GM12878 (cell line): ENCODE results near the gene ZNRF3. TPM values are rescaled to one million over a fixed set of nuclear protein-coding genes. Genes with fewer than 3 reads are reported as not detected.

Source experiments
- CREB1 ChIP-seq: IDR thresholded peaks from 2 replicates; pipeline ENCODE4 v1.6.1; 2012; ENCODE audit warnings: low read depth, mild to moderate bottlenecking, inconsistent platforms
- HDAC6 ChIP-seq: fragments of 200-600 bp; sonication (generic); IDR thresholded peaks from one replicate; pipeline ENCODE4 v1.8.0; 2017; ENCODE audit warnings: antibody characterized with exemption; ENCODE audit not compliant: unreplicated experiment
- IKZF2 ChIP-seq, 2 experiments: fragments of 450-650 bp; IDR thresholded peaks; 2 replicates each; pipeline ENCODE4 v1.6.1; 2017; ENCODE audit warnings: mild to moderate bottlenecking in 2 of 2, moderate library complexity in 2 of 2
- LARP7 ChIP-seq: fragments of 450-650 bp; IDR thresholded peaks from 2 replicates; pipeline ENCODE4 v1.6.1; 2017; ENCODE audit warnings: mild to moderate bottlenecking
- NKRF ChIP-seq: fragments of 450-650 bp; conservative IDR thresholded peaks from 2 replicates; pipeline ENCODE4 v1.6.1; 2017; ENCODE audit warnings: mild to moderate bottlenecking, moderate library complexity
- polyA plus RNA-seq, 11 experiments: library from polyadenylated mRNA; depleted of rRNA in 4 of 11; unstranded in 6 of 11; stranded (reverse) in 5 of 11; fragments of >200 nt; fragmentation: Nextera tagmentation in 4 of 11; fragmentation: Illumina TruSeq in 1 of 11; extraction: Ambion mirVana in 4 of 11; extraction: Trizol in 1 of 11; gene quantifications; 1 replicate in 1 of 11; 2 replicates in 10 of 11; pipeline versions ENCODE4 v1.2.1 to v1.2.3, GENCODE V29; 2011 to 2016; ENCODE audit warnings: inconsistent platforms in 2 of 11, missing spikeins in 2 of 11, low read depth in 1 of 11
- total RNA-seq, 4 experiments: library from RNA; depleted of rRNA in 3 of 4; stranded (reverse); fragments of >200 nt in 3 of 4; fragmentation: Illumina TruSeq in 1 of 4; extraction: Trizol in 1 of 4; gene quantifications; 2 replicates each; pipeline versions ENCODE4 v1.2.1 to v1.2.3, GENCODE V29; 2013 to 2021
- TF ChIP-seq, protein P1 (sequence below): IDR thresholded peaks from 2 replicates; pipeline ENCODE4 v1.6.1; 2011; ENCODE audit warnings: low read depth, mild to moderate bottlenecking, low read length, moderate library complexity, borderline replicate concordance; ENCODE audit errors: extremely low read depth
- TF ChIP-seq, protein P2 (sequence below): fragments of 450-650 bp; formaldehyde crosslinking; IDR thresholded peaks from 2 replicates; pipeline ENCODE4 v1.5.0; 2022; ENCODE audit warnings: mild to moderate bottlenecking, missing genetic modification characterization
- TF ChIP-seq, protein P3 (sequence below): fragments of 450-650 bp; IDR thresholded peaks from 2 replicates; pipeline ENCODE4 v1.6.1; 2017; ENCODE audit warnings: mild to moderate bottlenecking, low read depth, inconsistent platforms; ENCODE audit not compliant: poor library complexity, severe bottlenecking
- TF ChIP-seq, protein P4 (sequence below): fragments of 450-650 bp; IDR thresholded peaks from 2 replicates; pipeline ENCODE4 v1.6.1; 2017; ENCODE audit warnings: mild to moderate bottlenecking, moderate library complexity
- TF ChIP-seq, protein P5 (sequence below): fragments of 450-650 bp; IDR thresholded peaks from 2 replicates; pipeline ENCODE4 v1.6.1; 2017; ENCODE audit warnings: mild to moderate bottlenecking, moderate library complexity

The ZNRF3 gene
- total and polyA plus RNA-seq, 10 of the 15 experiments (the other 5 are each of a cell fraction or from before 2014, with no cell fraction given), result 0.05 to 2.4 (median 0.46) TPM

DNA sequence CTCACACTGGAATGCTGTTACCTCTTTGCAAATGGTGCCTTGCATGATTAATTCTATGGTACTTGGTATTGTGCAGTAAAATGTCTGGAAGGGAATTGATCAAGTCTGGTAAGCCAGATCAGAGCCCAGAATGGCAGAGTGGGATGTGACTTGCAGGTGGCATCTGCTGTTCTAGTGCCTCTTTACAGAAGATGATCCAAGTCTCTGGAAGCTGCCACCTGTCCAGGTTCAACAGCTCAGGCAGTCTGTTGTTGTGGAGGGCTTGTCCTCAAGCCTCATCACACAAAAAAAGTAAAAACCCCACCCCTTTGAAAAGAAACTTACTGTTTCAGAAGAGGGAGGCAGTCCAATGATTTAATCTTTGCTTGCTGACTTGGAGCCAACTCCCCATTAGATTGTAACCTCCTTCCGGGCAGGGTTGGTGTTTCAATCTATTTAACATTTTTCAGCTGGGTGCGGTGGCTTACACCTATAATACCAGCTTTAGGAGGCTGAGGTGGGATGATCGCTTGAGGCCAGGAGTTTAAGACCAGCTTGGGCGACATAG, 17.1 kb downstream of the ZNRF3 start (continued):
- no peak for TF ChIP-seq NKRF
- TF ChIP-seq LARP7, result no peak
- TF ChIP-seq, protein P1, sequence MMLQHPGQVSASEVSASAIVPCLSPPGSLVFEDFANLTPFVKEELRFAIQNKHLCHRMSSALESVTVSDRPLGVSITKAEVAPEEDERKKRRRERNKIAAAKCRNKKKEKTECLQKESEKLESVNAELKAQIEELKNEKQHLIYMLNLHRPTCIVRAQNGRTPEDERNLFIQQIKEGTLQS, result no peak
- TF ChIP-seq, protein P2, sequence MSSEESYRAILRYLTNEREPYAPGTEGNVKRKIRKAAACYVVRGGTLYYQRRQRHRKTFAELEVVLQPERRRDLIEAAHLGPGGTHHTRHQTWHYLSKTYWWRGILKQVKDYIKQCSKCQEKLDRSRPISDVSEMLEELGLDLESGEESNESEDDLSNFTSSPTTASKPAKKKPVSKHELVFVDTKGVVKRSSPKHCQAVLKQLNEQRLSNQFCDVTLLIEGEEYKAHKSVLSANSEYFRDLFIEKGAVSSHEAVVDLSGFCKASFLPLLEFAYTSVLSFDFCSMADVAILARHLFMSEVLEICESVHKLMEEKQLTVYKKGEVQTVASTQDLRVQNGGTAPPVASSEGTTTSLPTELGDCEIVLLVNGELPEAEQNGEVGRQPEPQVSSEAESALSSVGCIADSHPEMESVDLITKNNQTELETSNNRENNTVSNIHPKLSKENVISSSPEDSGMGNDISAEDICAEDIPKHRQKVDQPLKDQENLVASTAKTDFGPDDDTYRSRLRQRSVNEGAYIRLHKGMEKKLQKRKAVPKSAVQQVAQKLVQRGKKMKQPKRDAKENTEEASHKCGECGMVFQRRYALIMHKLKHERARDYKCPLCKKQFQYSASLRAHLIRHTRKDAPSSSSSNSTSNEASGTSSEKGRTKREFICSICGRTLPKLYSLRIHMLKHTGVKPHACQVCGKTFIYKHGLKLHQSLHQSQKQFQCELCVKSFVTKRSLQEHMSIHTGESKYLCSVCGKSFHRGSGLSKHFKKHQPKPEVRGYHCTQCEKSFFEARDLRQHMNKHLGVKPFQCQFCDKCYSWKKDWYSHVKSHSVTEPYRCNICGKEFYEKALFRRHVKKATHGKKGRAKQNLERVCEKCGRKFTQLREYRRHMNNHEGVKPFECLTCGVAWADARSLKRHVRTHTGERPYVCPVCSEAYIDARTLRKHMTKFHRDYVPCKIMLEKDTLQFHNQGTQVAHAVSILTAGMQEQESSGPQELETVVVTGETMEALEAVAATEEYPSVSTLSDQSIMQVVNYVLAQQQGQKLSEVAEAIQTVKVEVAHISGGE, result no peak
- no peak for TF ChIP-seq CREB1
- TF ChIP-seq, protein P3, sequence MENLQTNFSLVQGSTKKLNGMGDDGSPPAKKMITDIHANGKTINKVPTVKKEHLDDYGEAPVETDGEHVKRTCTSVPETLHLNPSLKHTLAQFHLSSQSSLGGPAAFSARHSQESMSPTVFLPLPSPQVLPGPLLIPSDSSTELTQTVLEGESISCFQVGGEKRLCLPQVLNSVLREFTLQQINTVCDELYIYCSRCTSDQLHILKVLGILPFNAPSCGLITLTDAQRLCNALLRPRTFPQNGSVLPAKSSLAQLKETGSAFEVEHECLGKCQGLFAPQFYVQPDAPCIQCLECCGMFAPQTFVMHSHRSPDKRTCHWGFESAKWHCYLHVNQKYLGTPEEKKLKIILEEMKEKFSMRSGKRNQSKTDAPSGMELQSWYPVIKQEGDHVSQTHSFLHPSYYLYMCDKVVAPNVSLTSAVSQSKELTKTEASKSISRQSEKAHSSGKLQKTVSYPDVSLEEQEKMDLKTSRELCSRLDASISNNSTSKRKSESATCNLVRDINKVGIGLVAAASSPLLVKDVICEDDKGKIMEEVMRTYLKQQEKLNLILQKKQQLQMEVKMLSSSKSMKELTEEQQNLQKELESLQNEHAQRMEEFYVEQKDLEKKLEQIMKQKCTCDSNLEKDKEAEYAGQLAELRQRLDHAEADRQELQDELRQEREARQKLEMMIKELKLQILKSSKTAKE, result no peak
- no peak for TF ChIP-seq HDAC6
- no peak for TF ChIP-seq IKZF2 (IDR thresholded peaks at IDR 0.05)
- TF ChIP-seq, protein P4, sequence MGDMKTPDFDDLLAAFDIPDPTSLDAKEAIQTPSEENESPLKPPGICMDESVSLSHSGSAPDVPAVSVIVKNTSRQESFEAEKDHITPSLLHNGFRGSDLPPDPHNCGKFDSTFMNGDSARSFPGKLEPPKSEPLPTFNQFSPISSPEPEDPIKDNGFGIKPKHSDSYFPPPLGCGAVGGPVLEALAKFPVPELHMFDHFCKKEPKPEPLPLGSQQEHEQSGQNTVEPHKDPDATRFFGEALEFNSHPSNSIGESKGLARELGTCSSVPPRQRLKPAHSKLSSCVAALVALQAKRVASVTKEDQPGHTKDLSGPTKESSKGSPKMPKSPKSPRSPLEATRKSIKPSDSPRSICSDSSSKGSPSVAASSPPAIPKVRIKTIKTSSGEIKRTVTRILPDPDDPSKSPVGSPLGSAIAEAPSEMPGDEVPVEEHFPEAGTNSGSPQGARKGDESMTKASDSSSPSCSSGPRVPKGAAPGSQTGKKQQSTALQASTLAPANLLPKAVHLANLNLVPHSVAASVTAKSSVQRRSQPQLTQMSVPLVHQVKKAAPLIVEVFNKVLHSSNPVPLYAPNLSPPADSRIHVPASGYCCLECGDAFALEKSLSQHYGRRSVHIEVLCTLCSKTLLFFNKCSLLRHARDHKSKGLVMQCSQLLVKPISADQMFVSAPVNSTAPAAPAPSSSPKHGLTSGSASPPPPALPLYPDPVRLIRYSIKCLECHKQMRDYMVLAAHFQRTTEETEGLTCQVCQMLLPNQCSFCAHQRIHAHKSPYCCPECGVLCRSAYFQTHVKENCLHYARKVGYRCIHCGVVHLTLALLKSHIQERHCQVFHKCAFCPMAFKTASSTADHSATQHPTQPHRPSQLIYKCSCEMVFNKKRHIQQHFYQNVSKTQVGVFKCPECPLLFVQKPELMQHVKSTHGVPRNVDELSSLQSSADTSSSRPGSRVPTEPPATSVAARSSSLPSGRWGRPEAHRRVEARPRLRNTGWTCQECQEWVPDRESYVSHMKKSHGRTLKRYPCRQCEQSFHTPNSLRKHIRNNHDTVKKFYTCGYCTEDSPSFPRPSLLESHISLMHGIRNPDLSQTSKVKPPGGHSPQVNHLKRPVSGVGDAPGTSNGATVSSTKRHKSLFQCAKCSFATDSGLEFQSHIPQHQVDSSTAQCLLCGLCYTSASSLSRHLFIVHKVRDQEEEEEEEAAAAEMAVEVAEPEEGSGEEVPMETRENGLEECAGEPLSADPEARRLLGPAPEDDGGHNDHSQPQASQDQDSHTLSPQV, result no peak
- TF ChIP-seq, protein P5, sequence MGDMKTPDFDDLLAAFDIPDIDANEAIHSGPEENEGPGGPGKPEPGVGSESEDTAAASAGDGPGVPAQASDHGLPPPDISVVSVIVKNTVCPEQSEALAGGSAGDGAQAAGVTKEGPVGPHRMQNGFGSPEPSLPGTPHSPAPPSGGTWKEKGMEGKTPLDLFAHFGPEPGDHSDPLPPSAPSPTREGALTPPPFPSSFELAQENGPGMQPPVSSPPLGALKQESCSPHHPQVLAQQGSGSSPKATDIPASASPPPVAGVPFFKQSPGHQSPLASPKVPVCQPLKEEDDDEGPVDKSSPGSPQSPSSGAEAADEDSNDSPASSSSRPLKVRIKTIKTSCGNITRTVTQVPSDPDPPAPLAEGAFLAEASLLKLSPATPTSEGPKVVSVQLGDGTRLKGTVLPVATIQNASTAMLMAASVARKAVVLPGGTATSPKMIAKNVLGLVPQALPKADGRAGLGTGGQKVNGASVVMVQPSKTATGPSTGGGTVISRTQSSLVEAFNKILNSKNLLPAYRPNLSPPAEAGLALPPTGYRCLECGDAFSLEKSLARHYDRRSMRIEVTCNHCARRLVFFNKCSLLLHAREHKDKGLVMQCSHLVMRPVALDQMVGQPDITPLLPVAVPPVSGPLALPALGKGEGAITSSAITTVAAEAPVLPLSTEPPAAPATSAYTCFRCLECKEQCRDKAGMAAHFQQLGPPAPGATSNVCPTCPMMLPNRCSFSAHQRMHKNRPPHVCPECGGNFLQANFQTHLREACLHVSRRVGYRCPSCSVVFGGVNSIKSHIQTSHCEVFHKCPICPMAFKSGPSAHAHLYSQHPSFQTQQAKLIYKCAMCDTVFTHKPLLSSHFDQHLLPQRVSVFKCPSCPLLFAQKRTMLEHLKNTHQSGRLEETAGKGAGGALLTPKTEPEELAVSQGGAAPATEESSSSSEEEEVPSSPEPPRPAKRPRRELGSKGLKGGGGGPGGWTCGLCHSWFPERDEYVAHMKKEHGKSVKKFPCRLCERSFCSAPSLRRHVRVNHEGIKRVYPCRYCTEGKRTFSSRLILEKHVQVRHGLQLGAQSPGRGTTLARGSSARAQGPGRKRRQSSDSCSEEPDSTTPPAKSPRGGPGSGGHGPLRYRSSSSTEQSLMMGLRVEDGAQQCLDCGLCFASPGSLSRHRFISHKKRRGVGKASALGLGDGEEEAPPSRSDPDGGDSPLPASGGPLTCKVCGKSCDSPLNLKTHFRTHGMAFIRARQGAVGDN, result no peak
